Panc1 (cell line): ENCODE measurements around the gene COQ10A. TPM values are rescaled to one million over a fixed set of nuclear protein-coding genes. Genes with fewer than 3 reads are reported as not detected.

Source experiments
- ATAC-seq: fragments of 200-7000 bp; cut with Tn5 transposase; 2 replicates; pipeline ENCODE4 v1.9.1; 2020; ENCODE audit warnings: mild to moderate bottlenecking, moderate library complexity
- BruUV-seq: library from RNA; stranded (reverse); fragments of 400-500 nt; replicated peaks from 2 replicates; lab custom pipeline; 2021; lab: Mats Ljungman, UMichigan
- CTCF ChIA-PET: fragments of 300-600 bp; sonication (Branson Sonifier 250); formaldehyde crosslinking; loops from one replicate; lab custom pipeline; 2022; ENCODE audit warnings: antibody characterized with exemption; lab: Charles Lee
- POLR2A ChIA-PET: fragments of 300-600 bp; sonication (Branson Sonifier 250); formaldehyde crosslinking; loops from one replicate; lab custom pipeline; 2022; ENCODE audit warnings: antibody characterized with exemption; lab: Charles Lee
- DNase-seq: peaks from one replicate; pipeline ENCODE4 v3.0.0-alpha.2; 2010; ENCODE audit warnings: low read depth, low spot score
- H3K27ac ChIP-seq: 2 replicates; pipeline ENCODE4 v1.5.1; 2011; ENCODE audit warnings: mild to moderate bottlenecking, low read length, inconsistent platforms
- H3K27me3 ChIP-seq: fragments of 200-500 bp; sonication (Bioruptor generic); 2 replicates; pipeline ENCODE4 v1.6.0; 2014; ENCODE audit warnings: low read length, inconsistent platforms; ENCODE audit not compliant: control insufficient read depth, insufficient read depth
- H3K36me3 ChIP-seq: fragments of 200-500 bp; sonication (Bioruptor generic); 2 replicates; pipeline ENCODE4 v1.5.1; 2014; ENCODE audit warnings: inconsistent platforms, mild to moderate bottlenecking, low read length, moderate library complexity; ENCODE audit not compliant: control insufficient read depth, insufficient read depth
- H3K4me1 ChIP-seq: 2 replicates; pipeline ENCODE4 v1.5.1; 2011; ENCODE audit warnings: inconsistent platforms, mild to moderate bottlenecking, low read length, moderate library complexity; ENCODE audit not compliant: control insufficient read depth, insufficient read depth
- H3K4me3 ChIP-seq, 2 experiments: 2 replicates each; pipeline ENCODE4 v1.5.1; 2011 to 2012; ENCODE audit warnings: low read depth in 2 of 2, low read length in 2 of 2, mild to moderate bottlenecking in 2 of 2, inconsistent platforms in 1 of 2, moderate library complexity in 1 of 2
- H3K9me3 ChIP-seq: fragments of 200-500 bp; sonication (Bioruptor generic); 2 replicates; pipeline ENCODE4 v1.5.1; 2014; ENCODE audit warnings: low read depth, mild to moderate bottlenecking, inconsistent platforms, low read length, moderate library complexity; ENCODE audit not compliant: control insufficient read depth, insufficient read depth
- POLR2AphosphoS5 ChIP-seq: IDR thresholded peaks from 2 replicates; pipeline ENCODE4 v1.6.1; 2012; ENCODE audit warnings: mild to moderate bottlenecking, low read depth, low read length, moderate library complexity
- SIN3A ChIP-seq: IDR thresholded peaks from 2 replicates; pipeline ENCODE4 v1.6.1; 2012; ENCODE audit warnings: low read depth, mild to moderate bottlenecking, low read length, moderate library complexity, borderline replicate concordance; ENCODE audit not compliant: insufficient read depth
- TCF7L2 ChIP-seq: IDR thresholded peaks from 2 replicates; pipeline ENCODE4 v1.6.1; 2011; ENCODE audit warnings: mild to moderate bottlenecking, low read depth, low read length, inconsistent platforms
- in situ Hi-C: cut with HindIII; loops from 2 replicates; pipeline ENCODE4 v1.10.0; 2016; ENCODE audit warnings: low sequenced_read_pairs, low pct_unique_long_range_greater_than_20kb
- intact Hi-C: fragments of 100-400 bp; cut with micrococcal nuclease; formaldehyde crosslinking; loops from one replicate; pipeline ENCODE4 v1.10.0; 2022; ENCODE audit not compliant: unreplicated experiment
- total RNA-seq: library from RNA; stranded (reverse); gene quantifications from one replicate; pipeline ENCODE4 v1.2.1, GENCODE V29; 2021; ENCODE audit not compliant: unreplicated experiment
- TF ChIP-seq, protein P1 (sequence below), 2 experiments: IDR thresholded peaks; 2 replicates each; pipeline ENCODE4 v1.6.1; 2011 to 2012; ENCODE audit warnings: low read depth in 2 of 2, control low read depth in 1 of 2, low read length in 1 of 2, mild to moderate bottlenecking in 1 of 2, moderate library complexity in 1 of 2; ENCODE audit not compliant: insufficient read depth in 1 of 2
- TF ChIP-seq, protein P2 (sequence below): fragments of 450-650 bp; IDR thresholded peaks from 2 replicates; pipeline ENCODE4 v1.5.1; 2017; ENCODE audit warnings: mild to moderate bottlenecking

Gene COQ10A
- total RNA-seq, 1 experiment from 2014 or later = 20.0 TPM

GRCh38 chr12:56231184-56231582 is 35.6 kb upstream of the COQ10A start:
- no peaks in the 10 kb centered on the region for H3K9me3 ChIP-seq
- no peaks in the 10 kb centered on the region for H3K27me3 ChIP-seq
- intact Hi-C loops = no loop called here
- DNase-seq = no peak
- CTCF ChIA-PET = interaction anchor here (0.5 kb wide), 2 partner anchors 49 to 234 kb away, joined by 3 to 9 read pairs; no protein-coding TSS in a partner anchor
- no TSS peak for BruUV-seq
- H3K27ac ChIP-seq = no peak overlapping the region
- TF ChIP-seq, protein P1, sequence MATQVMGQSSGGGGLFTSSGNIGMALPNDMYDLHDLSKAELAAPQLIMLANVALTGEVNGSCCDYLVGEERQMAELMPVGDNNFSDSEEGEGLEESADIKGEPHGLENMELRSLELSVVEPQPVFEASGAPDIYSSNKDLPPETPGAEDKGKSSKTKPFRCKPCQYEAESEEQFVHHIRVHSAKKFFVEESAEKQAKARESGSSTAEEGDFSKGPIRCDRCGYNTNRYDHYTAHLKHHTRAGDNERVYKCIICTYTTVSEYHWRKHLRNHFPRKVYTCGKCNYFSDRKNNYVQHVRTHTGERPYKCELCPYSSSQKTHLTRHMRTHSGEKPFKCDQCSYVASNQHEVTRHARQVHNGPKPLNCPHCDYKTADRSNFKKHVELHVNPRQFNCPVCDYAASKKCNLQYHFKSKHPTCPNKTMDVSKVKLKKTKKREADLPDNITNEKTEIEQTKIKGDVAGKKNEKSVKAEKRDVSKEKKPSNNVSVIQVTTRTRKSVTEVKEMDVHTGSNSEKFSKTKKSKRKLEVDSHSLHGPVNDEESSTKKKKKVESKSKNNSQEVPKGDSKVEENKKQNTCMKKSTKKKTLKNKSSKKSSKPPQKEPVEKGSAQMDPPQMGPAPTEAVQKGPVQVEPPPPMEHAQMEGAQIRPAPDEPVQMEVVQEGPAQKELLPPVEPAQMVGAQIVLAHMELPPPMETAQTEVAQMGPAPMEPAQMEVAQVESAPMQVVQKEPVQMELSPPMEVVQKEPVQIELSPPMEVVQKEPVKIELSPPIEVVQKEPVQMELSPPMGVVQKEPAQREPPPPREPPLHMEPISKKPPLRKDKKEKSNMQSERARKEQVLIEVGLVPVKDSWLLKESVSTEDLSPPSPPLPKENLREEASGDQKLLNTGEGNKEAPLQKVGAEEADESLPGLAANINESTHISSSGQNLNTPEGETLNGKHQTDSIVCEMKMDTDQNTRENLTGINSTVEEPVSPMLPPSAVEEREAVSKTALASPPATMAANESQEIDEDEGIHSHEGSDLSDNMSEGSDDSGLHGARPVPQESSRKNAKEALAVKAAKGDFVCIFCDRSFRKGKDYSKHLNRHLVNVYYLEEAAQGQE (IDR thresholded peaks at IDR 0.05; ENCODE audit: insufficient read depth in 1 of 2, low read depth in 2 of 2, low read length in 1 of 2) = no peak
- TF ChIP-seq POLR2AphosphoS5 (no peak), SIN3A (no peak), TCF7L2 (no peak)
- TF ChIP-seq, protein P2, sequence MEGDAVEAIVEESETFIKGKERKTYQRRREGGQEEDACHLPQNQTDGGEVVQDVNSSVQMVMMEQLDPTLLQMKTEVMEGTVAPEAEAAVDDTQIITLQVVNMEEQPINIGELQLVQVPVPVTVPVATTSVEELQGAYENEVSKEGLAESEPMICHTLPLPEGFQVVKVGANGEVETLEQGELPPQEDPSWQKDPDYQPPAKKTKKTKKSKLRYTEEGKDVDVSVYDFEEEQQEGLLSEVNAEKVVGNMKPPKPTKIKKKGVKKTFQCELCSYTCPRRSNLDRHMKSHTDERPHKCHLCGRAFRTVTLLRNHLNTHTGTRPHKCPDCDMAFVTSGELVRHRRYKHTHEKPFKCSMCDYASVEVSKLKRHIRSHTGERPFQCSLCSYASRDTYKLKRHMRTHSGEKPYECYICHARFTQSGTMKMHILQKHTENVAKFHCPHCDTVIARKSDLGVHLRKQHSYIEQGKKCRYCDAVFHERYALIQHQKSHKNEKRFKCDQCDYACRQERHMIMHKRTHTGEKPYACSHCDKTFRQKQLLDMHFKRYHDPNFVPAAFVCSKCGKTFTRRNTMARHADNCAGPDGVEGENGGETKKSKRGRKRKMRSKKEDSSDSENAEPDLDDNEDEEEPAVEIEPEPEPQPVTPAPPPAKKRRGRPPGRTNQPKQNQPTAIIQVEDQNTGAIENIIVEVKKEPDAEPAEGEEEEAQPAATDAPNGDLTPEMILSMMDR = no peak
- no peaks in the 10 kb centered on the region for H3K4me1 ChIP-seq
- POLR2A ChIA-PET = no interaction called here
- in situ Hi-C loops = no loop called here
- H3K36me3 ChIP-seq = no peaks in the 10 kb centered on the region
- ATAC-seq = no peak; the same call in 1 of the 2 replicates
- no peak overlapping the region for H3K4me3 ChIP-seq

GRCh38 chr12:56234746-56235436 is 31.9 kb upstream of the COQ10A start:
- DNase-seq = no peak
- CTCF ChIA-PET = interaction anchor here (1.5 kb wide), 1 partner anchor 227 kb away, joined by 4 read pairs; no protein-coding TSS in a partner anchor
- POLR2A ChIA-PET = interaction anchor here (0.7 kb wide), 1 partner anchor 9 kb away, joined by 12 read pairs; no protein-coding TSS in a partner anchor
- no peak for ATAC-seq
- no peaks in the 10 kb centered on the region for H3K4me1 ChIP-seq
- no peaks in the 10 kb centered on the region for H3K36me3 ChIP-seq
- H3K27me3 ChIP-seq = no peaks in the 10 kb centered on the region
- BruUV-seq = no TSS peak
- no peak overlapping the region for H3K4me3 ChIP-seq
- in situ Hi-C loops = no loop called here
- intact Hi-C loops = no loop called here
- no peaks in the 10 kb centered on the region for H3K9me3 ChIP-seq
- TF ChIP-seq SIN3A (no peak), TCF7L2 (no peak), POLR2AphosphoS5 (no peak)
- TF ChIP-seq, protein P2 = no peak
- TF ChIP-seq, protein P1 (IDR thresholded peaks at IDR 0.05; ENCODE audit: insufficient read depth in 1 of 2, low read depth in 2 of 2, low read length in 1 of 2) = no peak
- no peak overlapping the region for H3K27ac ChIP-seq
